GM10266 (cell line): ENCODE data around the gene HES6.

Experiments
- DNase-seq: peaks from one replicate; pipeline ENCODE4 v3.0.0; 2012; ENCODE audit errors: extremely low spot score
- TF ChIP-seq, protein P1 (sequence below): IDR thresholded peaks from 2 replicates; pipeline ENCODE4 v1.5.1; 2012; ENCODE audit warnings: mild to moderate bottlenecking, low read depth; ENCODE audit not compliant: control insufficient read depth, insufficient read depth; ENCODE audit errors: missing control alignments

Gene HES6

DNA sequence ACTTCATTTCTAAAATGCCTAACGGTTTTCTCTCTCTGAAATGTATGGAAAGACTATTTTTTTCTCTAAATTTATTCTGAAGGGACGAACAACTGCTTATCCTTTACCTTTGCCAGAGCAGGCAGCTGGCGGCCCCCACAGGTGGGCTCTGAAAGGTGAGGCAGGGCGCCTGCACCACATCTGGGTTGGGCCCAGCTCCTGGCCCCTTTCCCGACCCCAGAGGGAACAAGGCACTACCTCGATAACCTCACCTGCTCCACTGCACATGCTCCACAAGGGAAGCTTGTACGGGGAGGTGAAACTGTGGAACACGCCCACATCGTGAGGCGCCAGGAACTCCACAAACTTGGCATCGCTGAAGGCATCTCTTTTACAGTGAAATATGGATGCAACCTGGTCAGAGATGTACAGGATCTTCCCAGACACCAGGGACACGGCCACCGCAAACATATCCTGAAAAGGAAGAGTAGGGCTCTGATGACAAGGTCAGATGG lies 31.3 kb upstream of the HES6 start:
- DNase-seq, result no peak
- TF ChIP-seq, protein P1, sequence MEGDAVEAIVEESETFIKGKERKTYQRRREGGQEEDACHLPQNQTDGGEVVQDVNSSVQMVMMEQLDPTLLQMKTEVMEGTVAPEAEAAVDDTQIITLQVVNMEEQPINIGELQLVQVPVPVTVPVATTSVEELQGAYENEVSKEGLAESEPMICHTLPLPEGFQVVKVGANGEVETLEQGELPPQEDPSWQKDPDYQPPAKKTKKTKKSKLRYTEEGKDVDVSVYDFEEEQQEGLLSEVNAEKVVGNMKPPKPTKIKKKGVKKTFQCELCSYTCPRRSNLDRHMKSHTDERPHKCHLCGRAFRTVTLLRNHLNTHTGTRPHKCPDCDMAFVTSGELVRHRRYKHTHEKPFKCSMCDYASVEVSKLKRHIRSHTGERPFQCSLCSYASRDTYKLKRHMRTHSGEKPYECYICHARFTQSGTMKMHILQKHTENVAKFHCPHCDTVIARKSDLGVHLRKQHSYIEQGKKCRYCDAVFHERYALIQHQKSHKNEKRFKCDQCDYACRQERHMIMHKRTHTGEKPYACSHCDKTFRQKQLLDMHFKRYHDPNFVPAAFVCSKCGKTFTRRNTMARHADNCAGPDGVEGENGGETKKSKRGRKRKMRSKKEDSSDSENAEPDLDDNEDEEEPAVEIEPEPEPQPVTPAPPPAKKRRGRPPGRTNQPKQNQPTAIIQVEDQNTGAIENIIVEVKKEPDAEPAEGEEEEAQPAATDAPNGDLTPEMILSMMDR, result no peak

DNA sequence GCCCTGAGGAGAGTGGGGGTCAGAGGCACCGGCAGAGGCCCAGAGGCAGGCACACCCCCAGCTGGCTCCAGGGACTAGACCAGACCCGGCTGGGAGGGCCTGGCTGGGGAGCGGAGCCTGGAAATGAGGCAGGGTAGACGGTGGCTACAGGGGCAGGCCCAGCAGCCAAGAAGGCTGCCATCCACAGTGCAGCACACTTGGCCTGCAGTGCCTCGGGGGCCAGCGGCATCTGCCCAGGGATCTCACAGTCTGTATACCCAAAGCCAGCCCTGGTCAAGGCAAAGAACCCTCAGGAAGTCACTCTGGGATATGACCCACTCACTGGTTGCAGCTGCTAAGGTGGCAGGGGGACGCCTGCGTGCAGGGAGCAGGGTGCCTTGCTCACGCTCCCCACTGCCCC lies 30.8 kb upstream of the HES6 start:
- no peak for DNase-seq
- TF ChIP-seq, protein P1, result no peak

- TF ChIP-seq, protein P1, result no peak
- DNase-seq, result no peak
Measured at GRCh38 chr2:238269741-238270140, 29.9 kb upstream of the HES6 start.

GRCh38 chr2:238267884-238268680 lies 28.2 kb upstream of the HES6 start:
- no peak for DNase-seq
- TF ChIP-seq, protein P1, result no peak

DNA sequence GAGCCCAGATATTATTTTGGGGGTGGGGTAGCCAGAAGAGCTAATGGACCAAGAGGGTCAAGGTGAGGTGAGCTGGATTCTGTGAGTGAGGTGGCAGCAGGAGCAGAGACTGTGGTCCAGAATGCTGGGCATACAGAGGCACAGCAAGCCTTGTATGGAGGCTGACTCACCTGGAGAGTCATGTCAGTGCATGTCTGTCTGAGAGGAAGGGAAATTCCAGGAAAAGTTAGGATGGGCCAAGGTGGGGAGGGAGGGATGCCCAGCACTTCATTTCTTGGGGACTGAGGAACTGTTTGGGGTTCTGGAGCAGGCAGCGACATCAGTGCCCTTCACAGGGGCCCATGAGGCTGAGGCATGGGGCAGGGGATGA lies 27.5 kb upstream of the HES6 start:
- TF ChIP-seq, protein P1, result no peak
- DNase-seq, result no peak

GRCh38 chr2:238265605-238266004 lies 25.8 kb upstream of the HES6 start:
- TF ChIP-seq, protein P1, result no peak
- no peak for DNase-seq

- no peak for DNase-seq
- TF ChIP-seq, protein P1, result no peak
Measured at GRCh38 chr2:238264072-238264460, 24.2 kb upstream of the HES6 start.
